HG03460 (cell line): Measurements from ENCODE around the gene ZFP30.
"Not testable (repeated sequence)": the region's sequence is repeated elsewhere in the genome, so short reads cannot be mapped to it uniquely, and the experiment has no call there.

ENCODE experiments used
- ATAC-seq: cut with Tn5 transposase; IDR thresholded peaks from one replicate; pipeline ENCODE4 v1.9.1; 2021; ENCODE audit not compliant: unreplicated experiment

The ZFP30 gene

GRCh38 chr19:37655301-37655688 lies at the start of gene ZFP30:
Gene ZFP30 (minus strand): TSS chr19:37655465. CDS start chr19:37647822, 7,643 bp downstream.
- peak; percentile 52 for ATAC-seq

- no peak for ATAC-seq
Measured at GRCh38 chr19:37699057-37699456, 43.8 kb upstream of the ZFP30 start.

- no peak for ATAC-seq
Measured at GRCh38 chr19:37698216-37698615, 43.0 kb upstream of the ZFP30 start.

GRCh38 chr19:37695144-37695899 lies 40.1 kb upstream of the ZFP30 start:
- no peak for ATAC-seq

GRCh38 chr19:37692956-37693620 lies 37.8 kb upstream of the ZFP30 start:
- no peak for ATAC-seq

- ATAC-seq = no peak
Measured at GRCh38 chr19:37691881-37692504, 36.7 kb upstream of the ZFP30 start.

GRCh38 chr19:37683520-37683919 lies 28.3 kb upstream of the ZFP30 start:
- no peak for ATAC-seq

GRCh38 chr19:37669450-37669914 lies 14.2 kb upstream of the ZFP30 start:
- no peak for ATAC-seq

- not testable (repeated sequence) for ATAC-seq
Measured at GRCh38 chr19:37657157-37657556, 1.9 kb upstream of the ZFP30 start.

- ATAC-seq = peak; percentile 55
Measured at GRCh38 chr19:37655689-37656371, 565 bp upstream of the ZFP30 start.

GRCh38 chr19:37654629-37655300 lies 500 bp downstream of the ZFP30 start:
- ATAC-seq = peak; percentile 43

- ATAC-seq = no peak
Measured at GRCh38 chr19:37654118-37654517, 1.1 kb downstream of the ZFP30 start.

GRCh38 chr19:37635076-37636056 lies 19.9 kb downstream of the ZFP30 start:
- ATAC-seq = no peak

GRCh38 chr19:37594982-37595382 lies 60.3 kb downstream of the ZFP30 start:
- peak; percentile 21 for ATAC-seq

- peak; percentile 97 for ATAC-seq
Measured at GRCh38 chr19:37594304-37594981, 60.8 kb downstream of the ZFP30 start, which contains the start of the genes ZNF540 and ZNF571. Gene ZNF540 (plus strand): TSS chr19:37594876. CDS start chr19:37598448, 3,572 bp downstream. Gene ZNF571 (minus strand): TSS chr19:37594792. CDS start chr19:37586676, 8,116 bp downstream.

- ATAC-seq = no peak
Measured at GRCh38 chr19:37593996-37594303, 61.3 kb downstream of the ZFP30 start.

- ATAC-seq = no peak
Measured at GRCh38 chr19:37583340-37583739, 71.9 kb downstream of the ZFP30 start.

- no peak for ATAC-seq
Measured at GRCh38 chr19:37572203-37572602, 83.1 kb downstream of the ZFP30 start.

GRCh38 chr19:37565370-37565669 lies 89.9 kb downstream of the ZFP30 start:
- no peak for ATAC-seq
